ENCODE measurements around the gene MYZAP. TPM values are rescaled to one million over a fixed set of nuclear protein-coding genes. Genes with fewer than 3 reads are reported as not detected.

The MYZAP gene
- total RNA-seq, 2 experiments from 2014 or later: 0.18 TPM; not detected in 1

- DNase-seq: no peak
- CTCF ChIA-PET: no interaction called here
- no peak overlapping the region for H3K4me3 Mint-ChIP-seq
- no peaks in the 10 kb centered on the region for H3K9me3 Mint-ChIP-seq
- POLR2A ChIA-PET: no interaction called here
- H3K27me3 Mint-ChIP-seq: peaks cover 13% of the 10 kb centered on the region
- no peak overlapping the region for H3K27ac Mint-ChIP-seq
- no peaks in the 10 kb centered on the region for H3K36me3 Mint-ChIP-seq (ENCODE audit: low read depth)
- peaks cover 25% of the 10 kb centered on the region for H3K4me1 Mint-ChIP-seq
Observed at GRCh38 chr15:57568299-57568698, 23.4 kb upstream of the MYZAP start.

GRCh38 chr15:57570340-57570739, 21.4 kb upstream of the MYZAP start:
- CTCF ChIA-PET: no interaction called here
- Mint-ChIP-seq H3K4me3 (no peak overlapping the region), H3K36me3 (ENCODE audit: low read depth) (no peaks in the 10 kb centered on the region), H3K27me3 (peaks cover 11% of the 10 kb centered on the region), H3K9me3 (no peaks in the 10 kb centered on the region), H3K27ac (no peak overlapping the region), H3K4me1 (peaks cover 15% of the 10 kb centered on the region)
- no peak for DNase-seq
- POLR2A ChIA-PET: no interaction called here

GRCh38 chr15:57570994-57571393, 20.7 kb upstream of the MYZAP start:
- no peak for DNase-seq
- H3K4me1 Mint-ChIP-seq: peaks cover 9% of the 10 kb centered on the region
- H3K4me3 Mint-ChIP-seq: no peak overlapping the region
- CTCF ChIA-PET: no interaction called here
- POLR2A ChIA-PET: no interaction called here
- H3K27me3 Mint-ChIP-seq: peaks cover 11% of the 10 kb centered on the region
- no peak overlapping the region for H3K27ac Mint-ChIP-seq
- no peaks in the 10 kb centered on the region for H3K9me3 Mint-ChIP-seq
- H3K36me3 Mint-ChIP-seq (ENCODE audit: low read depth): no peaks in the 10 kb centered on the region

GRCh38 chr15:57571725-57572124, 20.0 kb upstream of the MYZAP start:
- Mint-ChIP-seq H3K4me3 (no peak overlapping the region), H3K9me3 (no peaks in the 10 kb centered on the region), H3K27ac (no peak overlapping the region), H3K36me3 (ENCODE audit: low read depth) (no peaks in the 10 kb centered on the region), H3K4me1 (peaks cover 3% of the 10 kb centered on the region), H3K27me3 (peaks cover 11% of the 10 kb centered on the region)
- DNase-seq: no peak
- ChIA-PET CTCF (interaction anchor here (0.9 kb wide), 1 partner anchor 289 kb away, joined by 3 read pairs; no protein-coding TSS in a partner anchor), POLR2A (interaction anchor here (1.0 kb wide), 1 partner anchor 135 kb away, joined by 3 read pairs; the partner anchor contains the start of gene POLR2M)

- H3K27ac Mint-ChIP-seq: no peak overlapping the region
- CTCF ChIA-PET: interaction anchor here (0.9 kb wide), 1 partner anchor 288 kb away, joined by 3 read pairs; no protein-coding TSS in a partner anchor
- POLR2A ChIA-PET: interaction anchor here (1.0 kb wide), 1 partner anchor 134 kb away, joined by 3 read pairs; the partner anchor contains the start of gene POLR2M
- no peak for DNase-seq
- H3K9me3 Mint-ChIP-seq: no peaks in the 10 kb centered on the region
- H3K27me3 Mint-ChIP-seq: peaks cover 14% of the 10 kb centered on the region
- H3K36me3 Mint-ChIP-seq (ENCODE audit: low read depth): no peaks in the 10 kb centered on the region
- peaks cover 1% of the 10 kb centered on the region for H3K4me1 Mint-ChIP-seq
- no peak overlapping the region for H3K4me3 Mint-ChIP-seq
Observed at GRCh38 chr15:57572468-57572867, 19.2 kb upstream of the MYZAP start.

- no peaks in the 10 kb centered on the region for H3K9me3 Mint-ChIP-seq
- no peak for DNase-seq
- H3K27ac Mint-ChIP-seq: no peak overlapping the region
- CTCF ChIA-PET: no interaction called here
- POLR2A ChIA-PET: no interaction called here
- no peak overlapping the region for H3K4me3 Mint-ChIP-seq
- H3K27me3 Mint-ChIP-seq: peaks cover 15% of the 10 kb centered on the region
- H3K36me3 Mint-ChIP-seq (ENCODE audit: low read depth): no peaks in the 10 kb centered on the region
- peaks cover under 1% of the 10 kb centered on the region for H3K4me1 Mint-ChIP-seq
Observed at GRCh38 chr15:57573151-57573550, 18.6 kb upstream of the MYZAP start.

- Mint-ChIP-seq H3K27me3 (peaks cover 15% of the 10 kb centered on the region), H3K36me3 (ENCODE audit: low read depth) (no peaks in the 10 kb centered on the region), H3K9me3 (no peaks in the 10 kb centered on the region), H3K4me3 (no peak overlapping the region), H3K27ac (no peak overlapping the region), H3K4me1 (no peaks in the 10 kb centered on the region)
- ChIA-PET POLR2A (no interaction called here), CTCF (no interaction called here)
- DNase-seq: no peak
Observed at GRCh38 chr15:57575363-57575762, 16.3 kb upstream of the MYZAP start.

- H3K9me3 Mint-ChIP-seq: peaks cover 6% of the 10 kb centered on the region
- H3K27ac Mint-ChIP-seq: no peak overlapping the region
- peaks cover 6% of the 10 kb centered on the region for H3K36me3 Mint-ChIP-seq (ENCODE audit: low read depth)
- peaks cover 24% of the 10 kb centered on the region for H3K27me3 Mint-ChIP-seq
- no peak for DNase-seq
- ChIA-PET CTCF (no interaction called here), POLR2A (no interaction called here)
- no peak overlapping the region for H3K4me3 Mint-ChIP-seq
- no peaks in the 10 kb centered on the region for H3K4me1 Mint-ChIP-seq
Observed at GRCh38 chr15:57578288-57578900, 13.3 kb upstream of the MYZAP start.

GRCh38 chr15:57580428-57580827, 11.3 kb upstream of the MYZAP start:
- CTCF ChIA-PET: interaction anchor here (1.1 kb wide), 1 partner anchor 22 kb away, joined by 3 read pairs; no protein-coding TSS in a partner anchor
- H3K9me3 Mint-ChIP-seq: peaks cover 11% of the 10 kb centered on the region
- H3K4me1 Mint-ChIP-seq: no peaks in the 10 kb centered on the region
- POLR2A ChIA-PET: no interaction called here
- peaks cover 35% of the 10 kb centered on the region for H3K27me3 Mint-ChIP-seq
- DNase-seq: no peak
- no peak overlapping the region for H3K4me3 Mint-ChIP-seq
- H3K36me3 Mint-ChIP-seq (ENCODE audit: low read depth): peaks cover 7% of the 10 kb centered on the region
- H3K27ac Mint-ChIP-seq: no peak overlapping the region

- Mint-ChIP-seq H3K4me1 (no peaks in the 10 kb centered on the region), H3K4me3 (no peak overlapping the region), H3K36me3 (ENCODE audit: low read depth) (peaks cover 7% of the 10 kb centered on the region), H3K27ac (no peak overlapping the region), H3K9me3 (peaks cover 11% of the 10 kb centered on the region), H3K27me3 (peaks cover 35% of the 10 kb centered on the region)
- ChIA-PET CTCF (no interaction called here), POLR2A (interaction anchor here (1.2 kb wide), 1 partner anchor 24 kb away, joined by 3 read pairs; no protein-coding TSS in a partner anchor)
- DNase-seq: no peak
Observed at GRCh38 chr15:57580866-57581265, 10.8 kb upstream of the MYZAP start.

- H3K36me3 Mint-ChIP-seq (ENCODE audit: low read depth): peaks cover 7% of the 10 kb centered on the region
- H3K27me3 Mint-ChIP-seq: peaks cover 35% of the 10 kb centered on the region
- no peak overlapping the region for H3K4me3 Mint-ChIP-seq
- ChIA-PET CTCF (interaction anchor here (0.8 to 1.3 kb wide), 2 partner anchors 22 to 40 kb away, joined by 3 to 4 read pairs; no protein-coding TSS in a partner anchor), POLR2A (interaction anchor here (1.2 kb wide), 1 partner anchor 23 kb away, joined by 3 read pairs; no protein-coding TSS in a partner anchor)
- no peak overlapping the region for H3K27ac Mint-ChIP-seq
- H3K4me1 Mint-ChIP-seq: peaks cover 6% of the 10 kb centered on the region
- no peak for DNase-seq
- peaks cover 11% of the 10 kb centered on the region for H3K9me3 Mint-ChIP-seq
Observed at GRCh38 chr15:57582090-57582489, 9.6 kb upstream of the MYZAP start.

- no peak overlapping the region for H3K27ac Mint-ChIP-seq
- peaks cover 11% of the 10 kb centered on the region for H3K9me3 Mint-ChIP-seq
- CTCF ChIA-PET: interaction anchor here (1.3 kb wide), 1 partner anchor 41 kb away, joined by 4 read pairs; no protein-coding TSS in a partner anchor
- peaks cover 18% of the 10 kb centered on the region for H3K4me1 Mint-ChIP-seq
- POLR2A ChIA-PET: no interaction called here
- peaks cover 29% of the 10 kb centered on the region for H3K27me3 Mint-ChIP-seq
- H3K4me3 Mint-ChIP-seq: no peak overlapping the region
- no peak for DNase-seq
- H3K36me3 Mint-ChIP-seq (ENCODE audit: low read depth): peaks cover 7% of the 10 kb centered on the region
Observed at GRCh38 chr15:57583282-57583681, 8.4 kb upstream of the MYZAP start.

GRCh38 chr15:57583720-57584119, 8.0 kb upstream of the MYZAP start:
- ChIA-PET CTCF (interaction anchor here (1.3 kb wide), 1 partner anchor 42 kb away, joined by 4 read pairs; no protein-coding TSS in a partner anchor), POLR2A (no interaction called here)
- no peak for DNase-seq
- Mint-ChIP-seq H3K4me3 (no peak overlapping the region), H3K27me3 (peaks cover 31% of the 10 kb centered on the region), H3K9me3 (peaks cover 11% of the 10 kb centered on the region), H3K36me3 (ENCODE audit: low read depth) (peaks cover 7% of the 10 kb centered on the region), H3K4me1 (peaks cover 21% of the 10 kb centered on the region), H3K27ac (no peak overlapping the region)

Data from activated CD4-positive, alpha-beta memory T cell treated with anti-CD3 and anti-CD28 coated beads, Interleukin-2, amount 10 ng/mL, durations not matched to agents 7 days and 5 days (primary cell).